GM12892 (cell line): ENCODE data around the gene PROX1.

Experiments
- POLR2A ChIP-seq: IDR thresholded peaks from 2 replicates; pipeline ENCODE4 v1.6.1; 2011; ENCODE audit warnings: low read depth, low read length, control low read depth
- POLR2AphosphoS5 ChIP-seq: IDR thresholded peaks from 2 replicates; pipeline ENCODE4 v1.6.1; 2011; ENCODE audit warnings: low read depth, low read length, control low read depth

DNA sequence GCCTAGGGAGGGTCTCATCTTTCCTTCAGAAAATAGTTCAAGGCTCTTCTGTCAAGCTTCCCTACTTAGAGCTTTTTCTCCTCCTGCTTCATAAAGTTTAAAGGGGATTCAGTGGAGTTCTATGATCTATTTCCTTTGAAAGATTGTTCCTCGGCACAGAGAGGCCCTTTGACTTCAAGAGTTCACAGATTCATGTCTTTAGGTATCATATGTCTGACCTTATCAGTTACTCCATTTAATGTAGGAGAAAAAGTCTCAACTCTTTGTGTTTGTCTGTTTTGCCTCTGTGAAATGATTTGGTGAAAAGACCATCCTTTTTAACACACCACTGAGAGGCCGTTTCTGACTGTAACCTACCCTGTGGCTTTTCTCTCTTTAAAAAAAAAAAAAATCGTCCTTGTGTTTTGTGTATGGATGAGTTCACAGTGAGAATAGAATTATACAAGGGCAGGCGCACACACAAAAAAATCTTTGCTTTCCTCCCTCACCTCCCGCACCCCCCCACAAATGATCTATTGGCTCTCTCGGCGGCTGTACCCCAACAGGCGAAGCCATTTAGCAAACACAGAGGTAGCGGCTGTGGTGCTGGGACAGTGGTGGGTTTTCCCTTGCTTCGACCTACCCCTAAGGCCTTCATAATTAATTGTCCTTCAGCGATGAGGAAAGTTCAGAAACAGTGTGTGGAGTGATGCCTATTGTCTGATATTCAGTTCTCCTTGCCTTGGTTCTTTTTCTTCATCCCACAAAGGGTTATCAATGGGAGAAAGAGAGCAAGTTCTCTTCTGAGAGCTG, 29.6 kb downstream of the PROX1 start:
- TF ChIP-seq POLR2A = no peak
- TF ChIP-seq POLR2AphosphoS5 = no peak
